GM19043 (cell line): Measurements from ENCODE around the gene ACTR5.
"Not testable (repeated sequence)": the region's sequence is repeated elsewhere in the genome, so short reads cannot be mapped to it uniquely, and the experiment has no call there.

Experiments used
- ATAC-seq: cut with Tn5 transposase; IDR thresholded peaks from one replicate; pipeline ENCODE4 v1.9.1; 2021; ENCODE audit warnings: low read depth; ENCODE audit not compliant: unreplicated experiment

The ACTR5 gene

DNA sequence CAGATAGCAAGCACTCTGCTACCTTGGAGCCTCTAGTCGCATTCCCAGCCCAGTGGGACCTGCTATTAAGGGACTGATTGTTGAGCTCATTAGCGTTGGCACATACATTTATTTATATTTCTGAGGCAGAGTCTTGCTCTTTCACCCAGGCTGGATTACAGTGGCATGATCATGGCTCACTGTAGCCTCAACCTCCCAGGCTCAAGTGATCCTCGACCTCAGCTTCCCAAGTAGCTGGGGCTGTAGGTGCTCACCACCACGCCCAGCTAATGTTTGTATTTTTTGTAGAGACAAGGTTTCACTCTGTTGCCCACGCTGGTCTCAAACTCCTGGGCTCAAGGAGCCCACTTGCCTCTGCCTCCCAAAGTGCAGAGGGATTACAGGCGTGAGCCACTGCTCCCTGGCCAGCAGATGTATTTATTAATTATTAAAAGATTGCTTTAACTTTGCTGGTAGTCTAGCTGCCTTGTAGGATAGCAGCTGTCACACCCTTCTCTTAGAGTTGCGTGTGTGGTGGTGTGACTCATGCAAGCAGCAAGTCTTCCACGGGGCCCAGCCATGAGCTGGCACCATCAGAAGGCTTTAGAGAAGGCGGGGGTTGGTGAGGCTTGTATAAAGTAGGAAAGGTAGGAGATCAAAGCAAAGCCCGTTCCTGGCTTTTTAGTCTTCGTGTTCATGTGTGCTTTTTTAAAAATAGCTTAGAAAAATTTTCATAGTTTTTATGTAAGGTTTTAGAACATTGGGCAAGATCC is 16.5 kb downstream of the ACTR5 start:
- ATAC-seq = no peak

- no peak for ATAC-seq
These were observed 17.8 kb downstream of the ACTR5 start for GRCh38 chr20:38766071-38766470.

- ATAC-seq = no peak
These were observed 21.4 kb downstream of the ACTR5 start for GRCh38 chr20:38769376-38770295.

- no peak for ATAC-seq
These were observed 22.3 kb downstream of the ACTR5 start for GRCh38 chr20:38770546-38770945.

- no peak for ATAC-seq
These were observed 22.7 kb downstream of the ACTR5 start for GRCh38 chr20:38770970-38771369.

DNA sequence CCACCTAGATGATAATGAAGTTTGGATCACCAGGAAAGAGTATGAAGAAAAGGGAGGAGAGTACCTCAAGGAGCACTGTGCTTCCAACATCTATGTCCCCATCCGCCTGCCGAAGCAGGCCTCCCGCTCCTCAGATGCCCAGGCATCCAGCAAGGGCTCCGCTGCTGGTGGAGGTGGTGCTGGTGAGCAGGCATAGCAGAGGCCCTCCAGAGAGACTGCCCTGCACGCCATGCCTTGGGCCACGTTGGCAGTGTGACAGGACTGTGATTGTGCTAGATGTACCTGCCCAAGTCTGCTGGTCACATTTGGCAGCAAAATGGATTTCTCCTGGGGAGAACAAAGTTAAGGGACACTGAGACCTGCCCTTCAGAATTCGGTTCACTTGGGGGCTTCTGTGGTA is 23.4 kb downstream of the ACTR5 start:
- ATAC-seq = no peak

DNA sequence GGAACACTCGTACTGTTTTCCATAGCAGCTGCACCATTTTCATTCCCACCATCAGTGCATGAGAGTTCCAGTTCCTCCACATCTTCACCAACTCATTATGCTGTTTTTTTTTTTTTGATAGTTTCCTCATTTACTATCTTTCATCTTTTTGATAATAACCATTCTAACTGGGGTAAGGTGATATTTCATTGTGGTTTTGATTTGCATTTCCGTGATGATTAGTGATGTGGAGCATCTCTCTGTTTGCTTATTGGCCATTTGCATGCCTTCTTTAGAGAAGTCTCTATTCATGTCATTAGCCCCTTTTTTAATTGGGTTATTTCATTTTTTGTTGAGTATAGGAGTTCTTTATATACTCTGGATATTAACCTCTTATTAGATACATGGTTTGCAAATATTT is 25.9 kb downstream of the ACTR5 start:
- ATAC-seq = no peak

DNA sequence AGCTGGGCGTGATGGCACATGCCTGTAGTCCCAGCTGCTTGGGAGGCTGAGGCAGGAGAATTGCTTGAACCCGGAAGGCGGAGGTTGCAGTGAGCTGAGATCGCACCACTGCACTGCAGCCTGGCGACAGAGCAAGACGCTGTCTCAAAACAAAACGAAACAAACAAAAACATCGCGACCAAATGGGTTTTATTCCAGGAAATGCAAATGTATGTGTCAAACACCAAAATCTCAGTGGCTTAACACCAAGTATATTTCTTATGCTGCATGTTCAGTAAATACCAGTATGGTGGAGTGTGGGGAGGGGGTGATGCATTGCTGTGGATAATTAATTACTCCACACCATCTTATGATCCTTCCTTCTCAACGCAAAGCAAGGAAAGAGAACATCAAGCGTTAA is 28.1 kb downstream of the ACTR5 start:
- ATAC-seq = no peak

GRCh38 chr20:38779247-38780097 is 31.2 kb downstream of the ACTR5 start:
- no peak for ATAC-seq

- no peak for ATAC-seq
These were observed 34.0 kb downstream of the ACTR5 start for GRCh38 chr20:38782275-38782674.

- no peak for ATAC-seq
These were observed 39.6 kb downstream of the ACTR5 start for GRCh38 chr20:38787870-38788269.

GRCh38 chr20:38789503-38790199 is 41.4 kb downstream of the ACTR5 start:
- ATAC-seq = no peak

- ATAC-seq = no peak
These were observed 42.2 kb downstream of the ACTR5 start for GRCh38 chr20:38790200-38791053.

GRCh38 chr20:38791291-38791690 is 43.0 kb downstream of the ACTR5 start:
- ATAC-seq = no peak

DNA sequence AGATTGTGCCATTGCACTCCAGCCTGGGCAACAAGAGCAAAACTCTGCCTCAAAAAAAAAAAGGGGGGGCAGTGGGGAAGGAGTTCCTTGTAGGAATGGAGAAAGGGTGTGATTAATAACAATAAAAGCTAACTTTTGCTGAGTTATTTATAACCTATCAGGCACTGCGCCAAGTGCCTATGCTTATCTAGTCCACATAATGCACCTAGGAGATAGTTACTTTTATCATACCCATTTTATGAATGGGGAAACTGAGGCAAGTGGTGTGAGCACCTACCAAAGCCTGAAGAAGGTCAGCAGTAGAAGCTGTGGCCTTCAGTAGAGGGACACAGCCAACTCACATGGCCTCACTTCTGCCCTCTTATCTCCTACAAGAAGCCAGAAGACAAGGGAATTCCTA is 43.7 kb downstream of the ACTR5 start:
- no peak for ATAC-seq

DNA sequence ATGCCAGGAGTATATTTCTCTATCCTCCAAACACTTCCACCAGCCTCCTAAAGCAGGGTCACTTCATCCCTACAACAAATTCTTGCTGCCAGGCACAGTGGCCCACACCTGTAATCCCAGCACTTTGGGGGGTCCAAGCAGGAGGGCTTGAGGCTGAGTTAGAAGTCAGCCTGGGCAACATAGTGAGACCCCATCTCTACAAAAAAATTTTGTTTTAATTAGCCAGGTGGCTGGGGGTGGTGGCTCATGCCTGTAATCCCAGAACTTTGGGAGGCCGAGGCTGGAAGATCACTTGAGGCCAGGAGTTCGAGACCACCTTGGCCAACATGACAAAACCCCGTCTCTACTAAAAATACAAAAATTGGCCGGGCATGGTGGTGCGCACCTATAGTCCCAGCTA is 45.8 kb downstream of the ACTR5 start:
- not testable (repeated sequence) for ATAC-seq

- ATAC-seq = no peak
These were observed 50.0 kb downstream of the ACTR5 start for GRCh38 chr20:38798266-38798665.

GRCh38 chr20:38799203-38799602 is 50.9 kb downstream of the ACTR5 start:
- no peak for ATAC-seq

DNA sequence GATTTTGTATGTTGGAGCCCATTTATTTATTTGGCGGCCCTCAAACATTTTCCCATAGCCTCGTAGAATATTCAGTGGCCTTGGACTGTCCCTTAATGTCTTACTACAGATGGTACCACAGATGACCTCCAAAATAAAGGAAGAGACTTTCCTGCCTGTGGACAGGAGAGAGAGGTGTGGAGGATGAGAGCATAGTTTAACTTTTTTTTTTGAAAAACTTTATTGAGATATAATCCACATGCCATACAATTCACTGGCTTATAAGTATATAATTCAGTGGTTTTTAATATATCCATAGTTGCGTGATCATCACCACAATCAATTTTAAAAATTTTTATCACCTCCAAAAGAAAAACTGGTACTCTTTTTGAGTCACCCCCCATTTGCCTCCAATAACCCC is 52.6 kb downstream of the ACTR5 start:
- ATAC-seq = no peak
